NCI-H526 treated with DMSO at 0.1 percent for 48 hours (cell line): Measurements from ENCODE around the gene RNF103.

ENCODE experiments used
- DNase-seq: peaks from one replicate; lab custom pipeline; 2025; lab: John Stamatoyannopoulos, UW

The RNF103 gene

DNA sequence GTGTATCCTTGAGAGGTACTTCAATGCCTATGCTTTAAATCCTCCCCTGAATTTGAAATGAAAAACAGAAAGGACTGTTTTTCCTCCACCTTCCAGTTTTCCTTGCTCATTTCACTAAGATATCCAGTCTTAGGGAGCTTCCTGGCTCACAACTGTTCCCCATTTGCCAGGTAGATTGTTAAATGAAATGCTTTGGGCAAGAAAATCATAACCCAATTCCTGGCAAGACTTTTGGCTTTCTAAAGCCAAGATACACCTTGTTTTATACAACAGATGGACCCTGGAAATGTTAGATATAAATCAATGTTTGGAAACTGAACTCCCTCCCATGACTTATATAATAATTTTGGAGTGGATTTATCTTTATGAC is 56.9 kb downstream of the RNF103 start:
- DNase-seq, result no peak

DNA sequence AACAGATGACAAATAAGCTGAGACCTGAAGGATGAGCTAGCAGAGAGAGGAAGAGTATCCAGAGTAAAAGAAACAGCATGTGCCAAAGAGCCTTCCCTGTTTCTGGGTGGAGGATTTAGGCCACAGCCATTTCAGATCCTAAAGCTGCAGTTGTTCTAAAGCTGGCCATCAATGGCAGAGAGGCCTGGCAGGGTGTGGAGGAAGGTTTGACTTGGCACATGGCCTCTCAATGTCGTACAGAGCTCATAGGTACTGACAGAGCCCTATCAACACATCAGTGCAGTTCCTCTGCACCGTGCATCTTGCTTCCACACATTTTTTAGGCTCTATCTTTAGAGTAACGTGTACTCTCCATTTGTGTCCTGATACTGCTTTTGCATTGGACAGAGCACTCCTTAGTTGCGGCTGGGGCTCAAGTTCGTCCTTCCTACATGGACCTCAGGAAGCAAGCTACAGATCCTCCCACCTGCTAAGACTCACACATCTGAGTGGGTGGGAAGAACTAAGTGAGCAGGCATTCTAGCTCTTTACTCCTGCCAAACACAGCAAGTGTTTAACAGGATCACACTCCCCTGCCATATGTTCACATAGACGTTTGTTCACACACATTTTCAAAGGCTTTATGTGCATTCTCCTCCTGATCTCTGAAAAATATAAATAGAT is 57.4 kb downstream of the RNF103 start:
- no peak for DNase-seq

DNA sequence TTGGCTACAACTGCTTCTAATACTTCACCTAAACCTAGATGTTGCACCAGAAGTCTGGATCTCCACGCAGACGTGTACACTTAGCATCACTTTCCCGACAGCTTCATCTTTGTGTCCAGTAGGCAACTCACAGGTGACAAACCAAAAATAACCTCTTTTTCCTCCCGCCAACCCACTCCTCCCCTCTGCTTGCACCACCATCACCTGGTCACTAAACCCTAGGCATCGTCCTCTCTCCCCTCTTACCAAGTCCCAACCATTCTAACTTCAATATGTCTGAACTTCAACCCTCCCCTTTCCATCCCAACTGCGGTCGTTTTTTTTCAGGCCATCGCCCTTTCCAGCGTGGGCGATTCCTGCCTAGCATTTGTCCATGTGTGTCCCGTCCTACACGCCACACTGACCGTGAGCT is 60.0 kb downstream of the RNF103 start:
- no peak for DNase-seq

GRCh38 chr2:86562922-86563649 is 60.6 kb downstream of the RNF103 start, which contains the start of gene CHMP3:
TSS of gene CHMP3 (minus strand) at chr2:86563443. CDS start at chr2:86563348, 95 bp downstream.
- DNase-seq, result peak; percentile 94

DNA sequence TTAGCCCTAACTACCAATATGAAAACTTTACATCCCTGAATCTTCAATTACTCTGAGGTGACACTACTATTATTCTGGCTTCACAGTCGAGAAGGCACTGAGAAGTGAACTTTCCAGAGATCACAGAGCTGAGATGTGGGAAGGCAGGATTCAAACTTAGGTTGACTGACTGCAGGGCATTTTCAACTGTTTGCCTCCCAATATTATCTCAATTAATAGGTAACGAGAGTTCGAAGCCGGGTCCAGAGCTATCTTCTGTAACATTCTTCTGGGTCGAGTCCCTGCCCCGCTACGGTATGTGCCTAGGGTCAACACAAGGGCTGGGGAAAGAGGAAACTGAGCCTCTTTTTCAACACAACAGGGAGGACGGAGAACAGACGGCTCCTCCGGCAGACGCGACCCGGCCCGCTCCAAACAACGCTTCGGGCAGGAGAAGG is 61.2 kb downstream of the RNF103 start:
- DNase-seq, result no peak

DNA sequence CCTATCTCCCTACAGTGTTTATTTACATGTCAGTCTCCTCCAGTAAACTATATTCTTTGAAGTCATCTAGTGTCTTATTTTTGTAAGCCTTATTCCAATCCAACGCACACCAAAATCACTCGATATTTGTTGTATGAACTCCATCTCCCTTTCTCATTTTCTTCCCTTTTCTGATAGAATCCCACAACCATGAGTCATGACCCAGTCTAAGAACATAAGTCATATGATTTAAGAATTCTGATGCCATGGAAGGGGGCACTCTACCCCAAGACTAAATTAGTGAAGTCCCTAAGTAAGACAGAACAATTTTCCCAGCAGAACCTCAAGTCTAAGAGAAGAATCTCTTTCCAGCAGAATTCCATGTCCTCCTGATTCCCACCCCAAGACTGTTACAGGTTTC is 65.8 kb downstream of the RNF103 start:
- DNase-seq, result no peak

DNA sequence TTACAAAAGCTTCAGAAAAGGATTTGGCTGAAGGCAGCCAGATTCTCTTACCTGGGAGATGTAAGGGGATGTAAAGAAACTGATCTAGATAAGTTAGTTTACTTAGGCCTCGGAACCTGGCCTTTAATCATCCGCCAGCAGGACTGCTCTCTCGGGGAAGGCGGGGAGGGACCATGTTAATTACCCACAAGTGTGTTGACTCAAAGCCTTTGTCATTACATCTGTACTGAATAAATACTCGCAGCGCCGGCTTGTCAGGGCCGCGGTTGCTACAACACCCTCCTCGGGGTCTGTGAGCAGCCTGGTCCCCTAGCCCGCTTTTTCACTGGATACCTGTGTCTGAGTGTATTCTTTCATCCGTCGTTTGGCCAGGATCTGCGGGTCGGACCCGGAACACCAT is 67.2 kb downstream of the RNF103 start:
- no peak for DNase-seq
